Loucy (cell line): ENCODE measurements around the gene C9.

Experiments used
- CTCF ChIP-seq: fragments of 200-600 bp; sonication (generic); conservative IDR thresholded peaks from 2 replicates; pipeline ENCODE4 v1.5.1; 2014; ENCODE audit warnings: mild to moderate bottlenecking, antibody characterized with exemption, low read length
- EZH2phosphoT487 ChIP-seq: fragments of 200-600 bp; IDR thresholded peaks from 2 replicates; pipeline ENCODE4 v1.6.1; 2018; ENCODE audit warnings: antibody characterized with exemption, mild to moderate bottlenecking, moderate library complexity, borderline replicate concordance

DNA sequence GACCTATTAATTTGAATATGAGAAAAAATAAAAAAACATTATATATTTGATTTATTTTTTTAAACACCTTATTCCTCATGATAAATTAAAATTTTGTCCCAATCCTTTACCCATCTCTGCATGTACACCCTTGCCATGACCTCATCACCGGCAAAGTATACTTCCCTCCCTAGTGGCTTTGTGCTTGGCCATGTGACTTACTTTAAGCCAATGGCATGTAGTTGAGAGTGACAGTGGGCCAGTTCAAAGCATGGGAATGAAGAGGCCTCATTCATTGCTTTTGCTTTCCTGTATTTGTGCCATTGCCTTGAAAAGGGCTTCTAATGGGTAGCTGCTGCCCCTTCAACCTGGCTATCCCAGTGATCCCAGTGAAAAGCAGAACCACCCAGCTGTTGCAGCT lies 31.2 kb downstream of the C9 start:
- TF ChIP-seq EZH2phosphoT487: no peak
- no peak for TF ChIP-seq CTCF
